Activated naive CD4-positive, alpha-beta T cell (primary cell): ENCODE results near the gene HELLS.
A peak's percentile ranks its signal among the peaks of the same experiment; 100 is the strongest.
"Not testable (repeated sequence)": the region's sequence is repeated elsewhere in the genome, so short reads cannot be mapped to it uniquely, and the experiment has no call there.

Experiments
- DNase-seq, 4 experiments: peaks; one replicate each; lab custom pipeline; 2025; lab: John Stamatoyannopoulos, UW

Gene HELLS

GRCh38 chr10:94545391-94546048 is at the start of gene HELLS:
HELLS (plus strand) TSS chr10:94545788; CDS start chr10:94545922, 134 bp downstream.
- peak; percentile 9 to 40 (median 26) for DNase-seq

- no peak for DNase-seq
Measured at GRCh38 chr10:94496010-94496409, 49.6 kb upstream of the HELLS start.

GRCh38 chr10:94496646-94497045 is 48.9 kb upstream of the HELLS start:
- no peak for DNase-seq

GRCh38 chr10:94500063-94500462 is 45.5 kb upstream of the HELLS start:
- DNase-seq, result no peak

GRCh38 chr10:94521276-94522250 is 24.0 kb upstream of the HELLS start:
- no peak for DNase-seq

GRCh38 chr10:94524146-94524545 is 21.4 kb upstream of the HELLS start:
- no peak for DNase-seq

GRCh38 chr10:94524711-94525110 is 20.9 kb upstream of the HELLS start:
- DNase-seq, result no peak

- not testable (repeated sequence) for DNase-seq
Measured at GRCh38 chr10:94531550-94531949, 14.0 kb upstream of the HELLS start.

- no peak for DNase-seq
Measured at GRCh38 chr10:94533027-94533426, 12.6 kb upstream of the HELLS start.

- not testable (repeated sequence) for DNase-seq
Measured at GRCh38 chr10:94542282-94542681, 3.3 kb upstream of the HELLS start.

GRCh38 chr10:94546049-94546900 is 687 bp downstream of the HELLS start:
- no peak for DNase-seq

GRCh38 chr10:94546901-94547185 is 1.3 kb downstream of the HELLS start:
- no peak for DNase-seq

GRCh38 chr10:94549221-94549620 is 3.6 kb downstream of the HELLS start:
- DNase-seq, result no peak

GRCh38 chr10:94567714-94568307 is 22.2 kb downstream of the HELLS start:
- DNase-seq, result not testable (repeated sequence)

- DNase-seq, result no peak
Measured at GRCh38 chr10:94571081-94571480, 25.5 kb downstream of the HELLS start.

GRCh38 chr10:94571528-94571927 is 25.9 kb downstream of the HELLS start:
- no peak for DNase-seq

GRCh38 chr10:94578790-94579189 is 33.2 kb downstream of the HELLS start:
- DNase-seq, result no peak

- DNase-seq, result no peak
Measured at GRCh38 chr10:94583124-94583523, 37.5 kb downstream of the HELLS start.

GRCh38 chr10:94591461-94592205 is 46.0 kb downstream of the HELLS start:
- no peak for DNase-seq

- DNase-seq, result no peak
Measured at GRCh38 chr10:94602729-94603515, 57.3 kb downstream of the HELLS start.
